Esophagus squamous epithelium (tissue), 5 donors: ENCODE results near the gene CKLF. TPM values are rescaled to one million over a fixed set of nuclear protein-coding genes. Genes with fewer than 3 reads are reported as not detected.

Experiments used
- DNase-seq: peaks from one replicate; lab custom pipeline; 2025; lab: John Stamatoyannopoulos, UW
- H3K27ac ChIP-seq, 4 donors: fragments of 200-600 bp; sonication (generic); one replicate each; pipeline ENCODE4 v1.5.1; 2016 to 2019; ENCODE audit warnings: mild to moderate bottlenecking in 1 of 4
- H3K27me3 ChIP-seq, 4 donors: fragments of 200-600 bp; sonication (generic); 1 replicate in 3 of 4; 2 replicates in 1 of 4; pipeline versions ENCODE4 v1.5.1 to v1.6.0; 2017 to 2021; ENCODE audit warnings: antibody characterized with exemption in 1 of 4
- H3K36me3 ChIP-seq, 3 donors: fragments of 200-600 bp; sonication (generic); one replicate each; pipeline ENCODE4 v1.5.1; 2016 to 2019
- H3K4me1 ChIP-seq, 3 donors: fragments of 200-600 bp; sonication (generic); one replicate each; pipeline ENCODE4 v1.5.1; 2017 to 2019
- H3K4me3 ChIP-seq, 4 donors: fragments of 200-600 bp; sonication (generic); 1 replicate in 3 of 4; 2 replicates in 1 of 4; pipeline ENCODE4 v1.5.1; 2016 to 2019; ENCODE audit warnings: mild to moderate bottlenecking in 2 of 4, moderate library complexity in 1 of 4
- H3K9me3 ChIP-seq, 3 donors: fragments of 200-600 bp; sonication (generic); one replicate each; pipeline ENCODE4 v1.5.1; 2016 to 2019
- POLR2A ChIP-seq, 4 donors: fragments of 450-650 bp; IDR thresholded peaks; one replicate each; pipeline ENCODE4 v1.6.1; 2017; ENCODE audit warnings: antibody characterized with exemption in 4 of 4, mild to moderate bottlenecking in 4 of 4, moderate library complexity in 3 of 4
- WGBS, 2 donors: methylation state at CpG; one replicate each; pipeline ENCODE4 v1.1.5; 2018; 5-methylcytosine and 5-hydroxymethylcytosine counted together
- intact Hi-C: fragments of 100-400 bp; cut with DNase I; formaldehyde crosslinking; loops from one replicate; pipeline ENCODE4 v1.15.0; 2022
- total RNA-seq, 4 donors: library from RNA; depleted of rRNA; stranded (reverse); fragments of >200 nt; gene quantifications; one replicate each; pipeline ENCODE4 v1.1.0, GENCODE V29; 2016
- TF ChIP-seq, protein P1 (sequence below), 6 experiments: fragments of 450-650 bp in 4 of 6; fragments of 200-600 bp in 2 of 6; sonication (generic) in 2 of 6; IDR thresholded peaks; one replicate each; pipeline ENCODE4 v1.5.1; 2016 to 2019; ENCODE audit warnings: antibody characterized with exemption in 6 of 6, mild to moderate bottlenecking in 4 of 6, moderate library complexity in 4 of 6
- donor health status: DM: yes; HTN: yes; CAD: no.

The CKLF gene
- total RNA-seq, 4 donors from 2014 or later: 8.6 to 34.1 (median 16.9) TPM

DNA sequence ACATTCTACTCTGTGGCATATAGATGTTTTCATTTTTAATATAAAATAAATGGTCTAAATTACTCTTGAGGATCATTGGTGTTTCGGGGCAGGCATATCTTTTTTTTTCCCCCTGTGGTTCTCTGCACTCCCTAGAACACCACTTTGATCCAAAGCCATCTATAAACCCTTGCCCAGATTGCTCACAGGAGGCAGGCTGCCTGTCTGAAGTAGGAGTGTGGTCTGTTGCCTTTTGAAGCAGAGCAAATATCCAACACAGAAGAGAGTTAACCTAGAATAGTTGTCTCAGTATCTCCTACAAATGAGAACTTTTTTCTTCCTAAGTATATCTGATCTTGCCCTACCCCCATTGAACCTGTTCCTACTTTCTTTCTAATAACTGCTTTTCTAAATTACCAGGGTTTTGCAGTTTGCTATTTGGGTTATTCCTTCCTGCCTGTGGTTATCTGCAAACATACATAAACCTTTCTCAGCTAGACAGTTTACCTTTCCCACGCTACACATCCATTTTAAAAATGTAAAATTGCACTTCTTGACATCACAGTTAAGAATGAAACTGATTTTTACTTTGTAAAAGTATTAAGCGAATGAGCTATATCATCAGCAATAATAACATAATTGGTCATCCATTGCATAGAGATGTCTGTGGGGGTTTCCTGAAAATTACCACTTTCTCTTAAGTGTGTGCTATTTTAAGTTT lies 9.2 kb downstream of the CKLF start:
- intact Hi-C loops: no loop called here
- Histone ChIP-seq H3K9me3 (no peaks in the 10 kb centered on the region), H3K27me3 (no peaks in the 10 kb centered on the region), H3K27ac (no peak overlapping the region), H3K4me1 (peaks cover 0 to 6% (median 0%) of the 10 kb centered on the region in 3 donors), H3K36me3 (peaks cover 0 to 65% (median 3%) of the 10 kb centered on the region in 3 donors), H3K4me3 (no peak overlapping the region)
- 85 to 87% methylated on average over 3 of the region's 3 CpGs for WGBS, 2 donors
- TF ChIP-seq, protein P1, sequence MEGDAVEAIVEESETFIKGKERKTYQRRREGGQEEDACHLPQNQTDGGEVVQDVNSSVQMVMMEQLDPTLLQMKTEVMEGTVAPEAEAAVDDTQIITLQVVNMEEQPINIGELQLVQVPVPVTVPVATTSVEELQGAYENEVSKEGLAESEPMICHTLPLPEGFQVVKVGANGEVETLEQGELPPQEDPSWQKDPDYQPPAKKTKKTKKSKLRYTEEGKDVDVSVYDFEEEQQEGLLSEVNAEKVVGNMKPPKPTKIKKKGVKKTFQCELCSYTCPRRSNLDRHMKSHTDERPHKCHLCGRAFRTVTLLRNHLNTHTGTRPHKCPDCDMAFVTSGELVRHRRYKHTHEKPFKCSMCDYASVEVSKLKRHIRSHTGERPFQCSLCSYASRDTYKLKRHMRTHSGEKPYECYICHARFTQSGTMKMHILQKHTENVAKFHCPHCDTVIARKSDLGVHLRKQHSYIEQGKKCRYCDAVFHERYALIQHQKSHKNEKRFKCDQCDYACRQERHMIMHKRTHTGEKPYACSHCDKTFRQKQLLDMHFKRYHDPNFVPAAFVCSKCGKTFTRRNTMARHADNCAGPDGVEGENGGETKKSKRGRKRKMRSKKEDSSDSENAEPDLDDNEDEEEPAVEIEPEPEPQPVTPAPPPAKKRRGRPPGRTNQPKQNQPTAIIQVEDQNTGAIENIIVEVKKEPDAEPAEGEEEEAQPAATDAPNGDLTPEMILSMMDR (IDR thresholded peaks at IDR 0.05): no peak
- TF ChIP-seq POLR2A (IDR thresholded peaks at IDR 0.05): no peak
- DNase-seq: no peak

DNA sequence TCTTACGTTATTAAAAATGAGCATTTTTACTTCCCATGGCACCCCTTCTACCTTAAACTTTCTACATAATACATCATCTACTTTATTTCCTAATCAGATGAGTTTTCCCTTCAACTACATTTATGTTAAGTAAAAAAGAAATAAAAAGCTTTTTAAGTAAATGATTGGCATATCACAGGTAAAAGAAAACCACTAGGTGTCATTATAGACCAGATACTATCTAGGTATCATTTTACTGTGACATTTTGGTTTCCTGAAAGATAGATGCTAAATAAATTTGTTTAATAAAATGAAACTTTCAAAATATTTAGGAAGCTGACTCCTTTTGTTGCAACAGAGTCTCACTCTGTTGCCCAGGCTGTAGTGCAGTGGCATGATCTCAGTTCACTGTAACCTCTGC lies 10.0 kb downstream of the CKLF start:
- peaks cover 0 to 74% (median 5%) of the 10 kb centered on the region in 3 donors for H3K36me3 ChIP-seq

DNA sequence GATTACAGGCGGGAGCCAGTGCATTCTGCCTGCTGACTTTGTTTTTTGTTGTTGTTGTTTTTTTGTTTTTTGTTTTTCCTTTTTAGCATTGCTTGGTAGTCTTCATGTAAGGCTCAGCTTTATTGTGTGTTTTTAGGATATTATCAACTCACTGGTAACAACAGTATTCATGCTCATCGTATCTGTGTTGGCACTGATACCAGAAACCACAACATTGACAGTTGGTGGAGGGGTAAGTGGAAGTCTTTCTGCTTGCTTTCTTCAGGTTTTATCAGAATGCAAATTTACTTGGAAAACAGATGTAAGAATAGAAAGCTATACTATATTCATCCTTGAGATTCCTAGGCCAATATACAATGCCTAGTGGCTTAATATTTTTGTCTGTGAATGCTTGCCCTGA lies 10.6 kb downstream of the CKLF start:
- Histone ChIP-seq H3K4me3 (no peak overlapping the region), H3K36me3 (peaks cover 0 to 74% (median 5%) of the 10 kb centered on the region in 3 donors), H3K9me3 (no peaks in the 10 kb centered on the region), H3K4me1 (no peaks in the 10 kb centered on the region), H3K27ac (no peak overlapping the region), H3K27me3 (no peaks in the 10 kb centered on the region)
- WGBS, 2 donors: 70 to 89% methylated on average over 2 of the region's 2 CpGs
- TF ChIP-seq POLR2A (IDR thresholded peaks at IDR 0.05): no peak
- TF ChIP-seq, protein P1 (IDR thresholded peaks at IDR 0.05): no peak
- intact Hi-C loops: no loop called here
- DNase-seq: no peak

More for the DNA sequence above, 10.0 kb downstream of the CKLF start:
- WGBS, 2 donors: 73 to 78% methylated on average over 1 of the region's 1 CpG
- intact Hi-C loops: no loop called here
- Histone ChIP-seq H3K4me1 (no peaks in the 10 kb centered on the region), H3K27ac (no peak overlapping the region), H3K9me3 (no peaks in the 10 kb centered on the region), H3K27me3 (no peaks in the 10 kb centered on the region), H3K4me3 (no peak overlapping the region)
- DNase-seq: no peak
- TF ChIP-seq POLR2A (IDR thresholded peaks at IDR 0.05): no peak
- TF ChIP-seq, protein P1 (IDR thresholded peaks at IDR 0.05): peak in 3 of 6 experiments; percentile 7 to 21 (median 8)

DNA sequence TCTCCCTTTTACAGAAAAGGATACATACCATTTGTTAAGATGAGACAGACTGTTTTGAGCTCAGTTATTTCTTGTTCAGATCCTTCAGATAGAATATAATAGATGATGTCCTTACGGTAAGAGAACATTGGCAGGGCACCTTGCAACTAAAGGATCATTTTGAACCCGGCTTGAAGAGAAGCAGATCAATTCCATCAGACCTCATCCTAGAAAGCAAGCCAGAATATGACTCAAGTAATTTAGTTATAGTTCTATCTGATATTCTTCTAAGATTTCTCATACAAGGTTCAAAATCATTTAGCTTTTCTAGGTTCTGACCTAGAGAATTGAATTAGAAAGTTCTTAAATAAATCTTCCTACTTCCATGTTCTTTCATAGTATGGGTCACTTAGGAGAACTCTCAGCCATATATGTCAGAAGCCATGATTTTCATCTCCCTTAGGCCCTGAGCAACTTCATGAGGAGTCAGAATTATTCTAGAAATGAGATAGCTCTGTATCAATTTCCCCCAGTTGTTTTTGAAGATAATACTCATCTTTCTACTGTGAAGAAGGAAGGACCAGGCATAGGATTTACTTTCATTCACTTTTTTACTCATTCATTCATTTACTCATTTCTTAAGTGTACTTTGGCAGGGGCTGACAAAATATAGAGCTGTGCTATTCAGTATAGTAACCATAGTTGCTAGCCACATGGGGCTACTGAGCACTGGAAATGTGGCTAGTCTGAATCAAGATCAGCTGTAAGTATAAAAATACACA lies 11.4 kb downstream of the CKLF start:
- intact Hi-C loops: no loop called here
- TF ChIP-seq, protein P1 (IDR thresholded peaks at IDR 0.05): no peak
- no peak for TF ChIP-seq POLR2A (IDR thresholded peaks at IDR 0.05)
- peaks cover 0 to 71% (median 5%) of the 10 kb centered on the region in 3 donors for H3K36me3 ChIP-seq
- no peaks in the 10 kb centered on the region for H3K9me3 ChIP-seq
- no peak overlapping the region for H3K4me3 ChIP-seq
- H3K4me1 ChIP-seq: no peaks in the 10 kb centered on the region
- no peak overlapping the region for H3K27ac ChIP-seq
- no peaks in the 10 kb centered on the region for H3K27me3 ChIP-seq
- 87 to 89% methylated on average over 2 of the region's 2 CpGs for WGBS, 2 donors
- DNase-seq: no peak
